Gastrocnemius medialis (tissue), 4 donors: Measurements from ENCODE around the gene PDCL3.

Experiments used
- POLR2A ChIP-seq, 2 donors: fragments of 450-650 bp; IDR thresholded peaks; one replicate each; pipeline ENCODE4 v1.6.1; 2017; ENCODE audit warnings: antibody characterized with exemption in 2 of 2, mild to moderate bottlenecking in 2 of 2, moderate library complexity in 2 of 2
- TF ChIP-seq, protein P1 (sequence below), 5 experiments: fragments of 450-650 bp in 3 of 5; fragments of 200-600 bp in 2 of 5; sonication (generic) in 2 of 5; IDR thresholded peaks in 4 of 5; conservative IDR thresholded peaks in 1 of 5; 1 replicate in 4 of 5; 2 replicates in 1 of 5; pipeline ENCODE4 v1.5.1; 2016 to 2019; ENCODE audit warnings: antibody characterized with exemption in 5 of 5, mild to moderate bottlenecking in 3 of 5, moderate library complexity in 3 of 5

- no peak for TF ChIP-seq POLR2A (IDR thresholded peaks at IDR 0.05)
- TF ChIP-seq, protein P1, sequence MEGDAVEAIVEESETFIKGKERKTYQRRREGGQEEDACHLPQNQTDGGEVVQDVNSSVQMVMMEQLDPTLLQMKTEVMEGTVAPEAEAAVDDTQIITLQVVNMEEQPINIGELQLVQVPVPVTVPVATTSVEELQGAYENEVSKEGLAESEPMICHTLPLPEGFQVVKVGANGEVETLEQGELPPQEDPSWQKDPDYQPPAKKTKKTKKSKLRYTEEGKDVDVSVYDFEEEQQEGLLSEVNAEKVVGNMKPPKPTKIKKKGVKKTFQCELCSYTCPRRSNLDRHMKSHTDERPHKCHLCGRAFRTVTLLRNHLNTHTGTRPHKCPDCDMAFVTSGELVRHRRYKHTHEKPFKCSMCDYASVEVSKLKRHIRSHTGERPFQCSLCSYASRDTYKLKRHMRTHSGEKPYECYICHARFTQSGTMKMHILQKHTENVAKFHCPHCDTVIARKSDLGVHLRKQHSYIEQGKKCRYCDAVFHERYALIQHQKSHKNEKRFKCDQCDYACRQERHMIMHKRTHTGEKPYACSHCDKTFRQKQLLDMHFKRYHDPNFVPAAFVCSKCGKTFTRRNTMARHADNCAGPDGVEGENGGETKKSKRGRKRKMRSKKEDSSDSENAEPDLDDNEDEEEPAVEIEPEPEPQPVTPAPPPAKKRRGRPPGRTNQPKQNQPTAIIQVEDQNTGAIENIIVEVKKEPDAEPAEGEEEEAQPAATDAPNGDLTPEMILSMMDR (IDR thresholded peaks at IDR 0.05 in 4 of 5, conservative IDR thresholded peaks at IDR 0.05 in 1 of 5): no peak
Measured at GRCh38 chr2:100548771-100549170, 14.0 kb upstream of the PDCL3 start.
